ENCODE measurements around the gene TEN1.

GRCh38 chr17:76038050-76038449 is 59.0 kb downstream of the TEN1 start:
- TF ChIP-seq CTCF (IDR thresholded peaks at IDR 0.05) (no peak), POLR2A (IDR thresholded peaks at IDR 0.05) (no peak)
